ENCODE measurements around the gene AMOTL2.

DNA sequence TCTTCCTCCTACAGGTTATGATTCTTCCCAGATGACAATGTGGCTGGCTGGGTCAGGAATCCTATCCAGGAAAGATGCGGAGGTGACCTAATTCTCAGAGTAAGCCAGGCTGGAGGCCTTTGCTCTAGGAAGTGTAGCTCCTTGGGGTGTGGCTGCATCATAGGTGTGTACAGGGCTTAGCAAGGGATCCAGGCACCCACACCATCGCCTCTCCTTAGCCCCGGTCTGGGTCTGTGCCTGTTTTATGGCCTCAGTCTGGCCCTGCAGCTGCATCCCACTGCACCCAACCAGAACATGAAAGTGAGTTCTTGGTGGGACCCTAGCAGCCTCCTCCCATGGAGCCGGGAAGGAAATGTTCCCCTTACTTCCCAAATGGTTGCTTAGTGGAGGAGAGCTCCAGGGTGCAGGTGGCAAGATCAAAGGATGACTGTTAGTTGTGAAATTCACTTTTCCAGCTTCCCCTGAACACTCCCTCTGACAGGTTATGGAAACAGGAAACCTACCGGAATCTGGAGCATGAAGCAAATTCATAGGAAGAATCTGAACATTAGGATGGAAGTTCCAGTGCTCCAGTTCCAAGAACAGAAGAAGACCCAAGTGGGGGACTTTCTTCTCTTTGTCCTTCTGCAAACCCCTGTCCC is 2.7 kb upstream of the AMOTL2 start:
- TF ChIP-seq EZH2 (IDR thresholded peaks at IDR 0.05; ENCODE audit: insufficient read depth, poor library complexity, severe bottlenecking) (no peak), EZH2phosphoT487 (IDR thresholded peaks at IDR 0.05; ENCODE audit: insufficient read depth, low read depth) (no peak)
